Dermis blood vessel endothelial cell (primary cell): Measurements from ENCODE around the gene KCNQ1. TPM values are rescaled to one million over a fixed set of nuclear protein-coding genes. Genes with fewer than 3 reads are reported as not detected.

ENCODE experiments used
- DNase-seq: peaks from one replicate; pipeline ENCODE4 v3.0.0; 2010
- total RNA-seq: library from RNA; depleted of rRNA; stranded (reverse); fragments of >200 nt; gene quantifications from 2 replicates; pipeline ENCODE4 v1.2.3, GENCODE V29; 2014

KCNQ1 gene
- total RNA-seq, 1 donor from 2014 or later: 0.34 TPM

GRCh38 chr11:2515401-2516275 is 70.8 kb downstream of the KCNQ1 start:
- DNase-seq: no peak

GRCh38 chr11:2516276-2517015 is 71.6 kb downstream of the KCNQ1 start:
- DNase-seq: no peak

DNA sequence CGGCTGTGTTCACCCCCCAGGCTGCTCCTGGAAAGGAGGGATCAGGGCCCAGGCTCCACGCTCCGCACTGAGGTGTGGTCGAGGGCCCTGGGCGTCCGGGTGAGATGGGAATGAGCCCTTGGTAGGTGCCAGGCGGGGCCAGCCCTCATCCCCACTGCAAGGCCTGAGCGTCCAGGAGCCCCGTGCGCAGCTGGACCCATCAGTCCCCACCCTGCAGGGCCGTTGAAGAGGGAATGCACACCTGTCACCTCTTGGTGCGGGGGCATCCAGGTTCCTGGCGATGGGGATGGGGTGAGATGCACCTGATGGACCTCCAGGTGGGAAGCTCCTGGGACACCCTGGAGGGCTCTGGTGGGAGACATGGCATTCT is 72.2 kb downstream of the KCNQ1 start:
- DNase-seq: no peak

- DNase-seq: no peak
These were observed 72.7 kb downstream of the KCNQ1 start for GRCh38 chr11:2517386-2518064.

DNA sequence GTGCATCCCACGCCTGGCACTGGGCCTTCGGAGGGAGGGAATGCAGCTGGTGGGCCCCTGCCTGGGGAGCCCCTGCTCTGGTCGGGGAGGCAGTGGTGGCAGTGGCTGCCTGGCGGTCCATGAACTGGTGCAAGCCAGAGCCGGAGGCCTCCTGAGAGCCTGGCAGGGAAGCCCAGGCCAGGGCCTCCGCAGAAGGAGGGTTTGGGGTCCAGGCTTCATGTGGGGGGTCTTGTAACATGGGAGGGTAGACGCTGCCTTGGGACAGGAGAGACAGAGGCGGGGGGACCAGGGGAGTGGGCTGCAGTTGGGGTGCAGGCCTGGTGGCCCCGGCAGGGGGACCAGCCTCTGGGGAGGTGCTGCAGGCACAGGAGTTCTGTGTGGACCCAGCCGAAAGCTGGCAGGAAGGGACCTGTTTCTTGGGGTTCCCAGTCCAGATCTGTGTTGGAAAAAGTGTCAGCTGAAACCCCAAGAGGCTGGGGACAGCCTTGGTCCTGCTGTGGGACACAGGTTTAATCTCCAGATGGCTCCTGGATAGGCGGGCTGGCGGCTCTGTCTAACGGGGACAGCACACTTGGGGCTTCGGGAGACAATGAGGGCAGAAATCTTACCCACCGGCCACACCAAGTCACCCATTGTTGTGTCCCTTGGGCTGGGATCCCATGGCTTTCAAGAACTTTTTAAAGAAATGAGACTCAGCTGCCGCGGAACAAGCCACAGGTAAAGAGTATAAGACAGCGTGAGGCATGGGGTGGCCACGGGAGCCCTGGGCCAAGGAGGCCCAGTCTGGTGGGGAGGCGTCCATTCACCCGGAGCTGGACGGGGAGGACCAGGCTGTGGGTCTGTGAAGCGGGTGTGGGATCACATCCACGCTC is 73.5 kb downstream of the KCNQ1 start:
- no peak for DNase-seq

DNA sequence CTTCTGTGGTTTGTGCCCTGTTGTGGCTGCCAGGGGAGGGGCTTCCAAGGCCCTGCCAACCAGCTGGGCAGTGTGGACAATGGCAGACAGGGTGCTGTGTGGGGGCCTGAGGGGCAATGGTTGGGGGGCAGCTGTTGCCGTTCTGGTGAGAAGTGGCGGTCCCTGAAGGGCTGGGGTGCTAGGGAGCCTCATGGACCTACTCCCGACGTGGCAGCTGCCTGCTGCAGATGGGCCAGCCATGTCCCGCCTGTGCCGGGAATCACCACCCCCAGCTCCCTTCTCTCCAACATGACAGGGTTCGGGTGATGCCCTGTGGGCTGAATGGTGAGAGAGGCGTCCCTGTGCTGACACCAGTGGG is 74.2 kb downstream of the KCNQ1 start:
- DNase-seq: no peak

GRCh38 chr11:2519517-2519861 is 74.7 kb downstream of the KCNQ1 start:
- DNase-seq: no peak

DNA sequence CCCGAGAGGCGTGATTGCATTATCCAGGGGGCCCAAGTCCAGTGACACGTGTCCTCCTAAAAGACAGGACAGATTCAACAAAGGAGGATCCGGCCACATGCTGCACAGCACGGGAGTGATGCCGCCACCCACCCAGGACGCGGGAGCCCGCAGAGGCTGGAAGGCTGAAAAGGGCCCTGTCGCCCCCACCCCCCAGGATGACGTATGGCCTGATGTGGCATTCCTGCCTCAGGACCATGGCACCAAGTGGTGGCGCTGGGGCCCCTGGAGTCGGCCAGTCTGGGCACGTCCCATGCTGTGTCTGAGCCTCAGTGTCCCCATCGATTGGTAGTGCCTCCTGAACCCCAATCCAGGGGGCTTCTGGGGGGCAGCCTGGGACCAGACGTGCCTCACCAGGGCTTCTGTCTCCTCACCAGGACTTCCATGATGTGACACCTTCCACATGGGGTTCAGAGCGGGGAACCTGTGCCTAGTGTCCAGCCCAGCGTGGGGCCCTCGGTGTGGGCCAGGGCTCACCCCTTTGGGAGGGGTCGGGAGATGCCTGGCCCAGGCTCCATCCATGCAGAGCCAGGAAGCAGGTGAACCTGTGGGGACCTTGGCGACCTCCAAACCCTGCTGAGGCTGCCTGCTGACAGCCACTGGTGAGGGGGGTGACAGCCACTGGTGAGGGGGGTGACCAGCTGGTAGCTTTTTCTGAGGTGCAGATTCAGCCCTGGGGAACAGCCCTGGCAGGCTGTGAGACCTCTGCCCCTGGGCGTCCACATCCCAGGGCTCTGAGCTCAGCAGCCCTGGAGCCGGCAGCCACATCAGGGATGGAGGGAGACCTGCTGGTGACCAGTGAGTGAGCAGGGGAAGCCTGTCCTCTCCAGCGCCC is 75.3 kb downstream of the KCNQ1 start:
- no peak for DNase-seq

GRCh38 chr11:2520736-2521035 is 75.9 kb downstream of the KCNQ1 start:
- no peak for DNase-seq

GRCh38 chr11:2521081-2521732 is 76.4 kb downstream of the KCNQ1 start:
- no peak for DNase-seq

GRCh38 chr11:2521733-2522630 is 77.2 kb downstream of the KCNQ1 start:
- DNase-seq: no peak

DNA sequence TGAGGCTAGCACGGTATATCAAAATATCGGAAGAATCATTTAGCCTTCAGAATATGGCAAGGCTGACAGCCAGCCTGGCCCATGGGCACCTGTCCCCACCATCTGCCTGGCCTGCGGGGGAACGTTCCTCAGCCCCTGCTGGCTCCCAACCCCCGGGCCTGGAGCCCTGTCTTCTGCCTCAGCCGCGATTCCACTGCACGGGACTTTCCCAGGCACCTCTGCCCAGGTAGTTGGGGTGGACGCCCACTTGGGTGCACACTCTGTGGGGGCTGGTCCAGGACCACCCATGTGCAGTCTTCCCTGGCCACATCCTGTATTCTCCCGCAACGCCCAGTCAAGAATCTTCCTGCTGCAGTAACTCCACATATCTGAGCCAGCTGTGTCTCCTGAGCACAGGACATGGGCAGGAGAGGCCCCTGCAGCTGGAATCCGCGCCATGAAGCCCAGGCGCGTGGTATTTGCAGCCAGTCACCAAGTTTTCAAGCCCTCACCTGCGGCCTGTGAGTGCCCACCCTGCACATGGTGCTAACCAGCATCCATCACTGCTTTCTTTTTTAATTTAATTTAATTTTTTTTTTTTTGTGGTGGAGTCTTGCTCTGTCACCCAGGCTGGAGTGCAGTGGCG is 77.9 kb downstream of the KCNQ1 start:
- DNase-seq: no peak

- DNase-seq: no peak
These were observed 79.1 kb downstream of the KCNQ1 start for GRCh38 chr11:2523821-2524391.

DNA sequence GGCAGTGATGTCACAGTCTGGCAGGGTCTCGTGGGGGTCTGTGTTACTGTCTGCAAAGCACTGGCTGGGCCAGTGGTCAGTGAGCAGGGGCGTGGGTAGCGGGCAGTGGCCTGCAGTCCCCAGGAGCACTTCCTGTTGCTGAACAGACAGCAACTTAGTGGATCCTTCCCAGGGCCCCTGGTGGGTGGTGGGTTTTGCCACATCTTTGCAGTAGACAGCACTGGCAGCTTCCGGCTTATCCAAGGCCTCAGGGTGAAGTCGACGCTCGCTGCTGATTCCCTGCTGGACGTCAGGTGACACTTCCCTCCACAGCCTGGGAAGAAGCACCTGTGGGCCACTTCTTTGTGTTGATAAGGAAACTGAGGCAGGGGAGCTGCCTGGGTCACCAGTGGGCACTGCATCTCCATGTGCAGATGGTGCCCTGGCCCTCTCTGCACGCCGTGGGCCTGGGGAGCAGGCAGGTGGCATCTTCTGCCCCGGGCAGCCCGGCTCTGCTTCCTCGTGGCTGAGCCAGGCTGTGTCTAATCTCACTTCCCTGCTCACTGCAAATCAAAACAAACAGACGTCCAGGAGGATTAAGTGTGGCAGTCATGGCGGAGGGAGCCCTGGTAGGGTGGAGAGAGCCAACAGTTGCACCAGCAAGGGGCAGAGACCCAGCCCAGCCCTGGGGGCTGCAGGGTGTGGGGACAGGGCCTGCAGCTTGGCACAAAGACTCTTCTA is 79.8 kb downstream of the KCNQ1 start:
- no peak for DNase-seq

- DNase-seq: no peak
These were observed 80.5 kb downstream of the KCNQ1 start for GRCh38 chr11:2525166-2525861.

- no peak for DNase-seq
These were observed 81.4 kb downstream of the KCNQ1 start for GRCh38 chr11:2525941-2526807.

- no peak for DNase-seq
These were observed 82.1 kb downstream of the KCNQ1 start for GRCh38 chr11:2526808-2527381.
